EL (cell line): ENCODE measurements around the gene CRACR2A.

ENCODE experiments used
- DNase-seq: peaks from one replicate; pipeline ENCODE4 v3.0.0-alpha.2; 2016

CRACR2A gene

DNA sequence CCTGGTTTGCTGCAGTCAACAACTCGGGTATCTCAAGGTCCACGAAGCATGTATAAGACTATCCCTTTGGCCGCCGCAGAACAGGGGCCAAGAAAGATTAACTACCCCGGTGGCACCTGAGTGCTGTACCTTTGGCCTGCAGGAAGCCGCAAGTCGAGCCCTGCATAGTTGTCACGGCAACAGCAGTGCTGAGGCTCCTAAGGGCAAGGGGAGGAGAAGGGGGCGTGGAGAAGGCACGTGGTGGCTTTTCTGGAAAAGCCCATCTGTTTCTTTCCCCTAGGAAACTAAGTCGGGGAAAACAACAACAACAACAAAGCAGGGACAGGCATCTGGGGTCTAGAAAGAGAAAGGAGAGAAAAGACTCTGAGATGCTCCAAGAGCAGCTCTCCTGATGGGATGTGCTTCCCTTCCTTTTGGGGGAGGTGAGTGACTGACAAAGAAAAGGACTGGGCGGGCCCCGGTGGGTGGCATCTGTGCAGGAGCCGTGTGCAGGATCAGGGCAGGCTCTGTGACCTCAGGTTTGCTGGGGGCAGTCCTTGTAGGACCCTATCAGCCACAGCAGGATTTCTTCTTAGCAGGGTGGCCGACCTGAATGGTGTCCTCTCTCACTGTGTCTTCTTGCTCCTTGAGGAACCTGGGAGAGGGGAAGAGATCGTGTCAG, 138.0 kb downstream of the CRACR2A start:
- DNase-seq = no peak

GRCh38 chr12:3613641-3614395, 139.1 kb downstream of the CRACR2A start:
- DNase-seq = no peak

DNA sequence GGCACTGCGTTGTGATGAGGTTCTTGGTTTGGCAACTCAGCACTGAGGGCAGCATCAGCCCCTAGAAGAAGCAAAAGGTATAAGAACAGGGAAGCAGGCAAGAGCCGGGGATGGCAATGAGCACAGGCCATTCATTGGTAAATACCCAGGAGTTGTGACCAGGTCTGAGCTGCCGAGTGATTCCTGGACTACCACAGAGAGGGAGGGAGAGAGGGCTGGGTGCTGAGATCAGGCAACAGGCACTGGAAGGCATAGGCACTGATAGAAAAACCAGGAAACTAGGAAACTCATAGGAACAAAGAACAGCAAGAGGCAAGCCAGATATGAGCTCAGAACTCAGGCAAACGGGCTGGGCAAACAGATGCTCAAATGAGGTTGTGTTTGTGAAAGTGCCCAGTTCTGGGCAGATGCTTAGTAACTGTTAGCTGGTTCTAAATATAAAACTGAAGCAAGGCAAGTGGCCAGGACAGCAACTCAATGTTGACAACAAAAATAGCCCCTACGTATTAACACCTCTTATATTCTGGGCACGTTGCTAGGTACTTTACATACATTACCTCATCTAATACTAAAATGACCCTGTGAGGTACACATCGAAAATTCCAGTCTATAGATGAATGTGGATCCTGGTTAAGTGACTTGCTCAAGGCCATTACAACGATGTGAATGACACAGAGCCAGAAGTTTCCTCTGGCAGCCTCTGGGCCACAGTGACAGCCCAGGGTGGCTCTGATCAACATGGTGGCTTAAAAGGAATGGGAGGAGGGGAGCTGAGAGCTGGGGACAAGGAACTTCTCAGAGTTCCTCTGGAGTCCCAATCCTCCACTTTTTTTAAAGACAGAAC, 140.8 kb downstream of the CRACR2A start:
- DNase-seq = no peak

- DNase-seq = no peak
Observed at GRCh38 chr12:3607821-3608220, 145.1 kb downstream of the CRACR2A start.

- DNase-seq = no peak
Observed at GRCh38 chr12:3607039-3607720, 145.7 kb downstream of the CRACR2A start.

DNA sequence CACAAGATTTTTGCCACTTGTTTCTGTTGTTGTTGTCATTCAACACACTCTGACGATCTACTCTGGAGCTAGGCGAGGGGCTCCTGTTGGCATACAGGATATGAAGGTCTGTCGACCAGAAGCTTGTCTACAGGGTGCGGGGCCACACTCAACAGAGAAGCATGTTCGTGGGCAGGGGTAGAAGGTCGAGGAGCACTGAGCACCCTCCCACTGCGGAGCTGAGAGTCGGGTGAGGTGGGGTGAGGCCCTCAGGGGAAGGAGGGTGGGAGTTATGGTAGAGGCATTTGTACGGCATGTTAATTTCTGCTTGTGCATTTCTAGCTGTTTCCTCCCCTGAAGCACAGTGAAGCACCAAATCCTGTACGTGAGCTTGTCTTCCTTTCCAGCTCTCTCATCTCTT, 146.8 kb downstream of the CRACR2A start:
- DNase-seq = no peak

- DNase-seq = no peak
Observed at GRCh38 chr12:3605692-3606091, 147.2 kb downstream of the CRACR2A start.

GRCh38 chr12:3604748-3605586, 147.9 kb downstream of the CRACR2A start:
- DNase-seq = peak; percentile 10

- no peak for DNase-seq
Observed at GRCh38 chr12:3604286-3604685, 148.6 kb downstream of the CRACR2A start.

DNA sequence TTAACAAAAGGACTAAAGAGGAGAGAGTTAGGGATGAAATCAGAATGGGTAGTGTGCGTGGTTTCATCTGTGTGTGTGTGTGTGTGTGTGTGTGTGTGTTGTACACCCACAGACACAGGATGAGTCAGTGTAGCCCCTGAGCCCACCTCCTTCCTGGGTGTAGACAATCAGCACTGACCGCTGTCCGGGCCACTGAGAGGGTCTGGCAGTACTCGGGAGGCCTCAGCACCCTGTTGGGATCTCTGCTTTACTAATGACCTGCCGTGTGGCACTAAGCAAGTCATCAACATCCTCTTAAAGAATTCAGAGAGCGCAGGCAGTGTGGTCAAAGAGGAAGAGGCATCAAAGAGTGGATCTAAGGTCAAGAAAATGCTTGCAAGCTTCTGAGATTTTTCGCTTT, 149.3 kb downstream of the CRACR2A start:
- DNase-seq = no peak

- no peak for DNase-seq
Observed at GRCh38 chr12:3602488-3602887, 150.4 kb downstream of the CRACR2A start.

DNA sequence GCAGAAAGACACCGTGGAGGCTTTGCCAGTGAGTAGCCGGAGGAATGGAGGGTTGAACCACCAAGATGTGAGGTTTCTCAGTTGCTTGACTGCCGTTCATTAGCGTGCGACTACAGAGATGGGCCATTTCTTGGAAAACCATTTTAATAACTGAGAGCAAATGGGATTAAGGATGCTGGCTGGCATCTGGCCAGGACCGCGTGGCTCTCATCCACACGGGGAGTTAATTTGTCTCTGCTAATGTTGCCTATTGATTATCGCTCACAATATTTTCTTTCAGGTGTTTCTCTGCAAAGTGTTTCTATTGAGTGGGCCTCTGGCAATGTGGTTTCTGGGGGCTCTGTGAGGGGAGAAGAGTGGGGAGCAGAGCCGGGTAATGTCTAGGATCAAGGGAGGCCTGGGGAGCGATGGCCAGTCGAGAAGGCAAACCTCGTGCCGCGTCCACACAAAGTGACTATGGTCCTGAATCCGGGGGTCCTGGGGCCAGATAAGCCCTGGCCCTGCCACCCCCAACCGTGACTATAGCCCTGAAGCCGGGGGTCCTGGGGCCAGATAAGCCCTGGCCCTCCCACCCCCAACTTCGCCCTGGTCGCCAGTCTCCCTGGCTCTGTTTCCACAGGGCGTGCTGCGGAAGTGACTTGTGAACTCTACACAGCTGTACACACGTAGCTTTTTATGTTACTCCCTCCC, 151.3 kb downstream of the CRACR2A start:
- DNase-seq = no peak

DNA sequence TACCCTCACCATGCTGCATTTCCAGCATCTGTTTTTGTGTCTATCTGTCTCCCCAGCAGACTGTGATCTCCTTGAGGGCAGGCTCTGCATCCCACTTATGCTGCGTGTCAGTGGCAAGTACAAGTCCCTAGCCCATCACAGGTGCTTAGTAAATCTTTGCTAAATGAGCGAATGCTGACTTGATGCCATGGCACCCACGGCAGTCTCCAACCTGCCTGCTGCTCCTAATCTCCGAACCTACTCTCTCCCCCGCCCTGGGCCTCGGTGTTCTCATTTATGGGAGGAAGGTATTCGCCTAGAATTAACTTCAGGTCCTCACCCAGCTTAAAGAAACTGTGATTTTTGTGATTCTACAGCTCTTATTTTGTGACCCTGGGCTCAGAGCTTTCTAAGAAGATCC, 152.0 kb downstream of the CRACR2A start:
- no peak for DNase-seq

- no peak for DNase-seq
Observed at GRCh38 chr12:3600039-3600720, 152.7 kb downstream of the CRACR2A start.

DNA sequence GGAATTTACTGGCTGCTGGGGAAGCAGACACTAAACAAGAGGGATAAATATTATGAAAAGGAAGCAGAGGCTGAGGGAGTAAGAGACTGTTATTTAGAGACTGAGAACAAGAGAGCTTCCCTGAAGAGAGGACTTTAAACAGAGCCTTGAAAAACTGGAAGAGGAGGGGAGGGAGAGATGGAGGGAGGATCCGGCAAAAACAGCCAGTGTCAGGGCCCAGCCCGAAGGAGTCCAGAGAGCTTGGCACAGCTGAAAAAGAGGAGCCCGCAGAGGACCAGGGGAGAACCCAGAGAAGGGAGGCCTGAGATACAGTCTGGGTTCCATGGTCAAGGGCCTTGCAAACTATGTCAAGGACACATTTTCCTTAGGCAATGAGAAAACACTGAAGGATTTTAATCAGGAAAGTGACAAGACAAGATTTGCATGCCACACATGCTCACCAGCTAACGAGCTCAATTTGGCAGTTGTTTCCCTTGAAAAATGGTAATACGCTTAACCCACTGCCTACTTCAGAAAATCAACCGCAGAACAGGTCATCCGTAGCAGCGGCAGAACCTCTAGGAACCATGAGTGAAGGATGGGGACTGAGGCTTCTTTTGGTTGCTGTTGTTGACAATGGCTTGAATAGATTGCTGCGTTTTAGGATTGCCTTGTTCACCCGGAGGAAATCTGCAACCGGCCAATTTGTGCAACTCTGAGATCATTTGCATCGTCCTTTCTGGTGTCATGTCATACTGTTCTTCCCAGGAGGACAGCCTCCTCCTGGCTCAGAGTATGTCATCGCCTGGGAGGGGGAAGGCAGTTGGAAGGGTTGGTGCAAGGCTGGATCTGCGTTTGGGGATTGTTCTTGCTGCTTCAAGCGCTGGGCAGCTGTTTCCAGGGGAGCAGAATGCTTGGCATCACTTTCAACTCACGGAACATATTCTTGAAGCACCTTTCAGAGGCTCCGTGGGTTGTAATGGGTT, 153.7 kb downstream of the CRACR2A start:
- DNase-seq = no peak

DNA sequence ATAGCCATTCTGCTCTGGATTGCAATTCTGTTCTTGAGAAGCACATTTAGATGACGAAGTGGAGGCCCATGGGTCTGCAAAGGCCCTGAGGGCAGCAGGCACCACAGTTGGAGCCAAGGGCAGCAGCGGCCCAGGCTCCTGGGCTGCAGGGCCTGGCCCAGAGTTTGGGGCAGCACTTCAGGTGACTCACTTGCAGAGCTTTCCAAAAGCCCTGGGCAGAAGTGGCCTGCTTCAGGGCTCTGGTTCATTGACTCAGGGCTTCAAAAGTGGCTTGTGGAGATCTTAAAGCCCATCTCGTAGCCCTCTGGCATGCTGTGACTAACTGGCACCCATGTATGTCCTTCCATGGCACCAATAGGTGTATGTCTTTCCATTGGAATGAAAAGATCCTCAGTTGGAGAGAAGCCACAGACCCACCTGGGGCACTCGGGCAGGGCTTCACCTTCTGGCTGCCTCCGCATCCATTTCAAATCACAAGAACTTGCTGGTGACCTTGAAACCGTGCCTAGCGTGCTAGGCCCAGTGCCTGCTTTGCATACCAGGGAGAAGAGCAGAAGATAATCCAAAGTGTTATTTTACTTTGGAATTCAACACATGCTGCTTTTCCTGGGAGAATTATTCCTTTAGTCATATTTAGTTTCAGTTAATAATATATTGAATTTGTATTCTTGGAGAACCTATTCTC, 155.2 kb downstream of the CRACR2A start:
- DNase-seq = no peak

GRCh38 chr12:3596703-3597415, 156.1 kb downstream of the CRACR2A start:
- no peak for DNase-seq

GRCh38 chr12:3595721-3596120, 157.2 kb downstream of the CRACR2A start:
- no peak for DNase-seq
